Cerebellar cortex (tissue), 1 donor: Measurements from ENCODE around the gene RASSF4.
A peak's percentile ranks its signal among the peaks of the same experiment; 100 is the strongest.
"Not testable (repeated sequence)": the region's sequence is repeated elsewhere in the genome, so short reads cannot be mapped to it uniquely, and the experiment has no call there.

ENCODE experiments used
- DNase-seq: peaks from one replicate; pipeline ENCODE4 v3.0.0-alpha.2; 2015; ENCODE audit warnings: low spot score

RASSF4 gene

DNA sequence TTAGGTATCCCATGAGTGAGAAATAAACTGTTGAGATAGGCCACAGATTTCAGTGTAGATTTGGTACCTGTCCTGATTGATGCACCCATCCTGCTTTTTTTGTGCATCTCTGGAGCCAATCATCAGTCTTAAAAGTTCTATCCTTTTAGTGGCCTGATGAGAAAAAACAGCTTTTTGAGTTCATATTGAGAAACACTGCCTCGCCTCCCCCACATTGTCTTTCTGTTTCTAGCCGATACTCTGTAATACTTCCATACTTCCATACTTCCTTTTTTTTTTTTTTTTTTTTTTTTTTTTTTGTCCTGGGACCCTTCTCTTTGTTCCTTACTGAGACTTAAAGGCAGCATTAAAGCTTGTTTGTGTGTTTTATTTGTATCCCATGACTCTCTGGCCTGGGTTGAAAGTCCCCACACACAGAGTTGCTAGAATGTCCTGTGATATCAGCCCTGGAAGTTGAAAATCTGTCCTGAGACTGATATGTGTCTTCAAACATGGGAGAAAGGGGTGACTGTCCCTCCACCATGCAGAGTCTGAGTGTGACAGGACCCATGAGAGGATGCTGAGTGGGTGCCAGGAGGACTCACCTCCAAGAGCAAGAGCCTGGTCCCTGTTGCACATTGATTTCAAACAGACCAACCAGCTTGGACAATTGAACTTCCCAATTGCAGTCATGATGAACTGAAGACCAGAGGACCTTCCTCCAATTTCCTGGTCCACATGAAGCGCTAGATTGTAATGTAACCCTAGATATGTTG lies 46.9 kb downstream of the RASSF4 start:
- no peak for DNase-seq

- peak; percentile 81 for DNase-seq
Observed at GRCh38 chr10:45008524-45009161, 49.0 kb downstream of the RASSF4 start.

DNA sequence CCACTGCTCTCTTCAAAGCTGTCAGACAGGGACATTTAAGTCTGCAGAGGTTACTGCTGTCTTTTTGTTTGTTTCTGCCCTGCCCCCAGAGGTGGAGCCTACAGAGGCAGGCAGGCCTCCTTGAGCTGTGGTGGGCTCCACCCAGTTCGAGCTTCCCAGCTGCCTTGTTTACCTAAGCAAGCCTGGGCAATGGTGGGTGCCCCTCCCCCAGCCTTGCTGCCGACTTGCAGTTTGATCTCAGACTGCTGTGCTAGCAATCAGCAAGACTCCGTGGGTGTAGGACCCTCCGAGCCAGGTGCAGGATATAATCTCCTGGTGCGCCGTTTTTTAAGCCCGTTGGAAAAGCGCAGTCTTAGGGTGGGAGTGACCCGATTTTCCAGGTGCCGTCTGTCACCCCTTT lies 55.0 kb downstream of the RASSF4 start:
- DNase-seq = not testable (repeated sequence)

GRCh38 chr10:45015590-45015989 lies 56.0 kb downstream of the RASSF4 start:
- no peak for DNase-seq

GRCh38 chr10:45023426-45023825 lies 63.8 kb downstream of the RASSF4 start:
- no peak for DNase-seq

GRCh38 chr10:45034301-45034700 lies 74.7 kb downstream of the RASSF4 start:
- DNase-seq = no peak

GRCh38 chr10:45035673-45036072 lies 76.1 kb downstream of the RASSF4 start:
- DNase-seq = no peak

GRCh38 chr10:45040921-45041542 lies 81.4 kb downstream of the RASSF4 start:
- no peak for DNase-seq

DNA sequence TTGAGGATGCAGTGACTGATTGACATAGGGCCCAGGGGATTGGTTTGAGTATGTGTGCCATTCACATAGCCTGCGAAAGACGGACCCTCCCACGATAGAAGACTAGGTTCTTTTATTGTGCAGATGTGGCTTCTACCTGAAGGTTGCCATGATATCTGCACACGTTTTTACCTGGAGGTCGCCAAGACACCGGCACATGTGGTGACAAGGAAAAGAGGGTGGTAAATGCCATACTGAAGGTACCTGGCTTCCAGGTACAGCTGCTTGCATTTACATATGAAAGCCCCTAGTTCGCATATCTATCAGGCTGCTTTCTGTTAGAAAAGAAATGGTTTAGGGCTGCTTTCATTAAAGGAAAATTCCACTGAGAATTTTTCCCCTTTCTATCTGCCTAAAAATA lies 84.7 kb downstream of the RASSF4 start:
- no peak for DNase-seq
